Measurements from ENCODE around the gene ZFP36L1. TPM values are rescaled to one million over a fixed set of nuclear protein-coding genes. Genes with fewer than 3 reads are reported as not detected.

ZFP36L1 gene
- total and polyA plus RNA-seq, 9 of the 15 experiments (the other 6 are each of a cell fraction or from before 2014, with no cell fraction given): 1.3 to 26.6 (median 3.7) TPM

GRCh38 chr14:68824517-68825347 is 31.9 kb upstream of the ZFP36L1 start (continued):
- no peak for TF ChIP-seq NR4A1 (CRISPR knock-in tag; IDR thresholded peaks at IDR 0.05)
- 0 out of 2 replicates have a peak, but pooled peaks have one; percentile 41 for TF ChIP-seq NR4A1 (tag; IDR thresholded peaks at IDR 0.05)
- no peak for TF ChIP-seq ZNF785 (CRISPR knock-in tag; IDR thresholded peaks at IDR 0.05)
- TF ChIP-seq DMBX1 (CRISPR knock-in tag; IDR thresholded peaks at IDR 0.05; ENCODE audit: borderline replicate concordance): 0 out of 2 replicates have a peak, but pooled peaks have one; percentile 63
- peak; percentile 37 for TF ChIP-seq BRD9 (IDR thresholded peaks at IDR 0.05; ENCODE audit: low read depth, partially characterized antibody)
- TF ChIP-seq TFAP4 (CRISPR knock-in tag; IDR thresholded peaks at IDR 0.05; ENCODE audit: borderline replicate concordance): peak; percentile 45; the same call in 1 of the 2 replicates
- no peak for TF ChIP-seq SRF (CRISPR knock-in tag; IDR thresholded peaks at IDR 0.05)
- 0 out of 2 replicates have a peak, but pooled peaks have one; percentile 25 for TF ChIP-seq ZNF766 (CRISPR knock-in tag; conservative IDR thresholded peaks at IDR 0.05)
- peak; percentile 93 for TF ChIP-seq MYC (IDR thresholded peaks at IDR 0.05; ENCODE audit: low read depth, low read length)
- TF ChIP-seq MYC (CRISPR knock-in tag; IDR thresholded peaks at IDR 0.05; ENCODE audit: borderline replicate concordance, low read depth): 0 out of 2 replicates have a peak, but pooled peaks have one; percentile 29
- peak; percentile 98 for TF ChIP-seq GABPB1 (CRISPR knock-in tag; IDR thresholded peaks at IDR 0.05)
- peak; percentile 79 for TF ChIP-seq C11orf30 (IDR thresholded peaks at IDR 0.05; ENCODE audit: low read depth)
- TF ChIP-seq CC2D1A (IDR thresholded peaks at IDR 0.05): peak; percentile 83
- TF ChIP-seq ESRRB (CRISPR knock-in tag; IDR thresholded peaks at IDR 0.05; ENCODE audit: borderline replicate concordance): no peak
- TF ChIP-seq XRCC3 (IDR thresholded peaks at IDR 0.05): no peak
- TF ChIP-seq CREBBP (IDR thresholded peaks at IDR 0.05; ENCODE audit: low read depth, low read length): no peak
- peak; percentile 97 for TF ChIP-seq ZBTB40 (IDR thresholded peaks at IDR 0.05)
- TF ChIP-seq ZBTB40 (CRISPR knock-in tag; IDR thresholded peaks at IDR 0.05): no peak
- TF ChIP-seq PTBP1 (IDR thresholded peaks at IDR 0.05; ENCODE audit: low read depth, low read length): no peak
